ENCODE data around the gene LIFR. TPM values are rescaled to one million over a fixed set of nuclear protein-coding genes. Genes with fewer than 3 reads are reported as not detected.
A peak's percentile ranks its signal among the peaks of the same experiment; 100 is the strongest.

Gene LIFR
- total RNA-seq, 1 experiment from 2014 or later: 10.6 TPM

- no peak overlapping the region for H3K9ac ChIP-seq (ENCODE audit: low read length)
- CTCF ChIA-PET: interaction anchor here (0.8 to 2.5 kb wide), 3 partner anchors 23 to 85 kb away, joined by 3 to 9 read pairs (median 3); no protein-coding TSS in a partner anchor
- no TSS peak for BruUV-seq (replicated peaks)
- intact Hi-C loops (cut with micrococcal nuclease): no loop called here
- POLR2A ChIA-PET: interaction anchor here (1.0 kb wide), 1 partner anchor 12 kb away, joined by 3 read pairs; no protein-coding TSS in a partner anchor
- H3K27me3 ChIP-seq (ENCODE audit: insufficient read depth, low read length): no peaks in the 10 kb centered on the region
- H3K4me1 ChIP-seq (ENCODE audit: control insufficient read depth in 1 of 2, insufficient read depth in 2 of 2, low read length in 2 of 2): peaks cover 19 to 57% of the 10 kb centered on the region in 2 experiments
- no peak overlapping the region for H3K4me3 ChIP-seq (replicated peaks in 1 of 2; ENCODE audit: low read depth in 1 of 2, low read length in 2 of 2)
- H4K20me1 ChIP-seq (ENCODE audit: insufficient read depth): no peaks in the 10 kb centered on the region
- H3K79me2 ChIP-seq (ENCODE audit: insufficient read depth, low read length): no peaks in the 10 kb centered on the region
- RAD21 ChIA-PET (ENCODE audit: low non-redundant PET in 1 of 2, low total read pairs in 2 of 2, uncharacterized antibody in 2 of 2, unreplicated experiment in 2 of 2): no interaction called here
- H3K4me2 ChIP-seq (ENCODE audit: low read length): peak overlapping the region; percentile 49
- H2AFZ ChIP-seq (ENCODE audit: low read depth, low read length, poor library complexity, severe bottlenecking): no peak overlapping the region
- DNase-seq (ENCODE audit: low read depth, low spot score) (peak; percentile 16), ATAC-seq (peak; percentile 30; the same call in 1 of the 2 replicates)
- TF ChIP-seq EZH2phosphoT487 (IDR thresholded peaks at IDR 0.05; ENCODE audit: borderline replicate concordance) (no peak), ZNF274 (IDR thresholded peaks at IDR 0.05; ENCODE audit: low read depth, low read length) (no peak), SP1 (IDR thresholded peaks at IDR 0.05; ENCODE audit: low read depth) (0 out of 2 replicates have a peak, but pooled peaks have one; percentile 13), POLR2AphosphoS5 (IDR thresholded peaks at IDR 0.05; ENCODE audit: low read depth, low read length) (no peak), ZFX (IDR thresholded peaks at IDR 0.05) (no peak), JUND (IDR thresholded peaks at IDR 0.05) (peak; percentile 15; the same call in 1 of the 2 replicates), EZH2 (IDR thresholded peaks at IDR 0.05) (no peak), MAX (IDR thresholded peaks at IDR 0.05) (no peak), POLR2A (IDR thresholded peaks at IDR 0.05; ENCODE audit: borderline replicate concordance, extremely low read depth, insufficient read depth, insufficient read length) (no peak), SIN3A (IDR thresholded peaks at IDR 0.05; ENCODE audit: low read depth) (no peak), CTCF (IDR thresholded peaks at IDR 0.05 in 2 of 3, conservative IDR thresholded peaks at IDR 0.05 in 1 of 3; ENCODE audit: borderline replicate concordance in 1 of 3, insufficient read depth in 1 of 3, low read depth in 2 of 3, low read length in 2 of 3) (no peak), CBX3 (IDR thresholded peaks at IDR 0.05; ENCODE audit: low read depth) (no peak), CEBPB (IDR thresholded peaks at IDR 0.05; ENCODE audit: low read depth) (no peak), FOSL1 (IDR thresholded peaks at IDR 0.05; ENCODE audit: low read depth) (peak; percentile 40; the same call in 1 of the 2 replicates), YY1 (IDR thresholded peaks at IDR 0.05; ENCODE audit: extremely low read depth, insufficient replicate concordance, low read depth, low read length) (no peak), ELF1 (IDR thresholded peaks at IDR 0.05; ENCODE audit: borderline replicate concordance, low read depth) (no peak)
- H3K9me3 ChIP-seq (ENCODE audit: control insufficient read depth in 1 of 2, insufficient read depth in 1 of 2, low read depth in 1 of 2, low read length in 2 of 2): no peaks in the 10 kb centered on the region
- no peak overlapping the region for H3K27ac ChIP-seq (ENCODE audit: low read depth, low read length)
- no peaks in the 10 kb centered on the region for H3K36me3 ChIP-seq (ENCODE audit: control insufficient read depth in 1 of 2, insufficient read depth in 2 of 2, low read length in 2 of 2)
- H3K9me2 ChIP-seq (ENCODE audit: insufficient read depth): no peaks in the 10 kb centered on the region
Observed at GRCh38 chr5:38468202-38468673, 88.2 kb downstream of the LIFR start.

Measured in HCT116 (cell line).